ENCODE data around the gene ANK3.

DNA sequence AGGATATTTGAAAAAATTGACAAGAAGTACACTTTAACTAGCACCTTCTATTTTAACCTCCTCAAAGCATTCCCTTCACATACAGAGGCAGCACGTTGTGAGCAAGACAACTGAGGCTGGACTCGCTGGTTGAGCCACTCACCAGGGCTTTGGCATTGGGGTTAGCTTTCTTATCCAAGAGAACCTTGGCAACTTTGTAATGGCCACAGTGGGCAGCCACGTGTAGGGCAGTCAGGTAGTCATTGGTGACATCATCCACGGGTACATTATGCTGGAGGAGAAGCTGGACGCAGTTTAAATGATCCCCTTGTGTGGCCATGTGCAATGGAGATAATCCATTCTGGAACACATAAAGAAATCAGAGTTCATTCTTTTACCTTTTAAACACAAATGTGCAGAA, 181.8 kb downstream of the ANK3 start:
- TF ChIP-seq, protein P1, sequence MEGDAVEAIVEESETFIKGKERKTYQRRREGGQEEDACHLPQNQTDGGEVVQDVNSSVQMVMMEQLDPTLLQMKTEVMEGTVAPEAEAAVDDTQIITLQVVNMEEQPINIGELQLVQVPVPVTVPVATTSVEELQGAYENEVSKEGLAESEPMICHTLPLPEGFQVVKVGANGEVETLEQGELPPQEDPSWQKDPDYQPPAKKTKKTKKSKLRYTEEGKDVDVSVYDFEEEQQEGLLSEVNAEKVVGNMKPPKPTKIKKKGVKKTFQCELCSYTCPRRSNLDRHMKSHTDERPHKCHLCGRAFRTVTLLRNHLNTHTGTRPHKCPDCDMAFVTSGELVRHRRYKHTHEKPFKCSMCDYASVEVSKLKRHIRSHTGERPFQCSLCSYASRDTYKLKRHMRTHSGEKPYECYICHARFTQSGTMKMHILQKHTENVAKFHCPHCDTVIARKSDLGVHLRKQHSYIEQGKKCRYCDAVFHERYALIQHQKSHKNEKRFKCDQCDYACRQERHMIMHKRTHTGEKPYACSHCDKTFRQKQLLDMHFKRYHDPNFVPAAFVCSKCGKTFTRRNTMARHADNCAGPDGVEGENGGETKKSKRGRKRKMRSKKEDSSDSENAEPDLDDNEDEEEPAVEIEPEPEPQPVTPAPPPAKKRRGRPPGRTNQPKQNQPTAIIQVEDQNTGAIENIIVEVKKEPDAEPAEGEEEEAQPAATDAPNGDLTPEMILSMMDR (IDR thresholded peaks at IDR 0.05): no peak
- TF ChIP-seq POLR2A (IDR thresholded peaks at IDR 0.05): no peak

Data from testis (tissue), 2 donors.